Gastroesophageal sphincter (tissue), 3 donors: ENCODE results near the gene CTNNA2.

Experiments used
- EP300 ChIP-seq: sonication (generic); formaldehyde crosslinking; IDR thresholded peaks from one replicate; pipeline ENCODE4 v1.6.1; 2017; ENCODE audit warnings: antibody characterized with exemption, mild to moderate bottlenecking
- POLR2A ChIP-seq, 2 donors: fragments of 450-650 bp; IDR thresholded peaks; one replicate each; pipeline ENCODE4 v1.6.1; 2017; ENCODE audit warnings: antibody characterized with exemption in 2 of 2, mild to moderate bottlenecking in 2 of 2, moderate library complexity in 1 of 2
- POLR2AphosphoS5 ChIP-seq: sonication (generic); formaldehyde crosslinking; IDR thresholded peaks from one replicate; pipeline ENCODE4 v1.6.1; 2017; ENCODE audit warnings: antibody characterized with exemption
- TF ChIP-seq, protein P1 (sequence below), 4 experiments: fragments of 200-600 bp in 2 of 4; fragments of 450-650 bp in 2 of 4; sonication (generic) in 1 of 4; IDR thresholded peaks; one replicate each; pipeline ENCODE4 v1.5.1; 2017 to 2019; ENCODE audit warnings: antibody characterized with exemption in 4 of 4, mild to moderate bottlenecking in 2 of 4, moderate library complexity in 2 of 4

DNA sequence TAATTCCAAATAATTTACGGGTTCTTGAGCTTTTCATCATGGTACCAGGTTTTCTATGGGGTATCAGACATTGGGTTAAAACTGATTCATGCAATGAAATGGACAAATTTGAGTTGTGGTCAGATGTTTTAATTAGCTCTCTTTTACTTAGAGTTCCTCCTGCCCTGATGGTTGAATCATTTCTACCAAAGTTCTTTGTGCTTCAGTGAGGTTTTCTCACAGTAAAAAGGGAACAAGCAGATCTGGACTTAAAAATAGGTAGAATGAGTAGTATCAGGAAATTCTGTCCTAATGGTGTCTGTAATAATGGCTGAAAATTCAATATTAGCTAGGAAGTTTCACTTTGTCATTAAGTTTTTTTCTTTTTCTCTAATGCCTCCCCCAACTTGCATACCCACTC is 951.4 kb downstream of the CTNNA2 start:
- no peak for TF ChIP-seq EP300
- TF ChIP-seq, protein P1, sequence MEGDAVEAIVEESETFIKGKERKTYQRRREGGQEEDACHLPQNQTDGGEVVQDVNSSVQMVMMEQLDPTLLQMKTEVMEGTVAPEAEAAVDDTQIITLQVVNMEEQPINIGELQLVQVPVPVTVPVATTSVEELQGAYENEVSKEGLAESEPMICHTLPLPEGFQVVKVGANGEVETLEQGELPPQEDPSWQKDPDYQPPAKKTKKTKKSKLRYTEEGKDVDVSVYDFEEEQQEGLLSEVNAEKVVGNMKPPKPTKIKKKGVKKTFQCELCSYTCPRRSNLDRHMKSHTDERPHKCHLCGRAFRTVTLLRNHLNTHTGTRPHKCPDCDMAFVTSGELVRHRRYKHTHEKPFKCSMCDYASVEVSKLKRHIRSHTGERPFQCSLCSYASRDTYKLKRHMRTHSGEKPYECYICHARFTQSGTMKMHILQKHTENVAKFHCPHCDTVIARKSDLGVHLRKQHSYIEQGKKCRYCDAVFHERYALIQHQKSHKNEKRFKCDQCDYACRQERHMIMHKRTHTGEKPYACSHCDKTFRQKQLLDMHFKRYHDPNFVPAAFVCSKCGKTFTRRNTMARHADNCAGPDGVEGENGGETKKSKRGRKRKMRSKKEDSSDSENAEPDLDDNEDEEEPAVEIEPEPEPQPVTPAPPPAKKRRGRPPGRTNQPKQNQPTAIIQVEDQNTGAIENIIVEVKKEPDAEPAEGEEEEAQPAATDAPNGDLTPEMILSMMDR (IDR thresholded peaks at IDR 0.05): no peak
- TF ChIP-seq POLR2AphosphoS5: no peak
- no peak for TF ChIP-seq POLR2A (IDR thresholded peaks at IDR 0.05)
